AG04449 (cell line): ENCODE results near the gene LAMA2.
A peak's percentile ranks its signal among the peaks of the same experiment; 100 is the strongest.

Experiments used
- CTCF ChIA-PET: fragments of 350-600 bp; formaldehyde crosslinking; extraction: SDS; loops from one replicate; lab custom pipeline; 2021; ENCODE audit warnings: antibody characterized with exemption; lab: Yijun Ruan, JAX
- POLR2A ChIA-PET: fragments of 400-600, 350-600 bp; formaldehyde crosslinking; extraction: SDS; loops from one replicate; lab custom pipeline; 2020; ENCODE audit warnings: antibody characterized with exemption, inconsistent platforms; lab: Yijun Ruan, JAX
- DNase-seq: peaks from one replicate; pipeline ENCODE4 v3.0.0-alpha.2; 2010; ENCODE audit warnings: low read depth, low spot score
- H3K4me3 ChIP-seq: 2 replicates; pipeline ENCODE4 v1.5.1; 2011; ENCODE audit warnings: low read depth, mild to moderate bottlenecking, control low read depth, low read length
- TF ChIP-seq, protein P1 (sequence below): IDR thresholded peaks from one replicate; pipeline ENCODE4 v1.5.1; 2011; ENCODE audit warnings: mild to moderate bottlenecking, moderate library complexity, low read length, control low read depth, inconsistent platforms; ENCODE audit not compliant: insufficient read depth; ENCODE audit errors: missing control alignments

The LAMA2 gene

DNA sequence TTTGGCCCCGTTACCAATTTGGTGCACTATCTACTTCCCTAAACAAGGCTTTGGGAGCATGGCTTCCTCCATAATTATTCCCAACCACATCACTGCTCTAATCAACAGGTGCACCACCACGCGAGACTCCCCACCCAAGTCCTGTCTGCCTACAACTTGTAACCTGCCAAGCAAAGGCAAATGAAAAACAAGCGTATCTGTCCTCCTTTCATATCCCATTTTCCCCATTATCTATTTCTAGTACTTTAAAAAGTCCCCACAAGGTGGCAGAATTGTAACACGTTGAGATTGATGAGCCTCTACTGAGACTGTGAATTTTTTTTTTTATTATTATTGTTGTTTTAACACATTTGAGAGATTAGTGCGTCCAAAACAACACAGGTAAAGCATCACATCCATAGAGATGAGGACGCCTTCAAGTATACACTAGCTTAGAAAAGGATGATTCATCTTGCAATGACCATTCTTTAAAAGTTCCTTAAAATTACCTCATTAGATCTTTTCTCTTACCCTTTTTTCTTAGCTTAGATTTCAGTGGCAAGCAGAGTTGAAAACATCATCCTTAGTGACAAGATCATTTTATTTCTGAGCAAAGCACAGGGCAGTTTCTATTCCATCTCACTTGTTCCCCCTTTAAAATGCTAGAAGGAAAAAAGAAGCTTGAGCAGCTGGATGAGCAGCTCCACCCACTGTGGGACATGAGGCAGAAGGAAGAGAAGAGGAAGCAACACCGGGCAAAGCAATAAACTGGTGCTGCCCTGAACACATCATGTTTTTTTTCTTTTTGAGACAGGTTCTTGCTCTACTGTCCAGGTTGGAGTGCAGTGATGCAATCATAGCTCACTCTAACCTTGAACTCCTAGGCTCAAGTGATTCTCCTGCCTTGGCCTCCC, 616.3 kb downstream of the LAMA2 start:
- no peak overlapping the region for H3K4me3 ChIP-seq
- CTCF ChIA-PET: interaction anchor here (0.8 to 7.2 kb wide), 35 partner anchors 8 to 526 kb away, joined by 3 to 144 read pairs (median 4); partner anchors contain the start of gene ARHGAP18

DNA sequence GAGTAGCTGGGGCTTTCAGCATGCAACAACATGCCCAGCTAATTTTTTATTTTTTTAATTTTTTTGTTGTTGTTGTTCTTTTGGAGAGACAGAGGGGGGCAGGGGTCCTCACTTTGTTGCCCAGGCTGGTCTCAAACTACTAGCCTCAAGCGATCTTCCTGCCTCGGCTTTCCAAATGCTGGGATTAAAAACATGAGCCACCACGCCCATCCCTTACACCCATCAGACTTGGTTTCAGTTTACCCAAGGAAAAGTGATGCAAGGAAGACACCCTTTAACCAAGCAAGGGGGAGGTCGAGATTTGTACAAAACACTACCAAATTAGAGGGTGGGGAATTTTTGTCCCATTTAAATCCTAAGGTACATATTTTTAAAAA, 616.9 kb downstream of the LAMA2 start:
- ChIA-PET CTCF (interaction anchor here (0.8 to 7.2 kb wide), 33 partner anchors 9 to 525 kb away, joined by 3 to 144 read pairs (median 4); partner anchors contain the start of gene ARHGAP18), POLR2A (no interaction called here)
- TF ChIP-seq, protein P1, sequence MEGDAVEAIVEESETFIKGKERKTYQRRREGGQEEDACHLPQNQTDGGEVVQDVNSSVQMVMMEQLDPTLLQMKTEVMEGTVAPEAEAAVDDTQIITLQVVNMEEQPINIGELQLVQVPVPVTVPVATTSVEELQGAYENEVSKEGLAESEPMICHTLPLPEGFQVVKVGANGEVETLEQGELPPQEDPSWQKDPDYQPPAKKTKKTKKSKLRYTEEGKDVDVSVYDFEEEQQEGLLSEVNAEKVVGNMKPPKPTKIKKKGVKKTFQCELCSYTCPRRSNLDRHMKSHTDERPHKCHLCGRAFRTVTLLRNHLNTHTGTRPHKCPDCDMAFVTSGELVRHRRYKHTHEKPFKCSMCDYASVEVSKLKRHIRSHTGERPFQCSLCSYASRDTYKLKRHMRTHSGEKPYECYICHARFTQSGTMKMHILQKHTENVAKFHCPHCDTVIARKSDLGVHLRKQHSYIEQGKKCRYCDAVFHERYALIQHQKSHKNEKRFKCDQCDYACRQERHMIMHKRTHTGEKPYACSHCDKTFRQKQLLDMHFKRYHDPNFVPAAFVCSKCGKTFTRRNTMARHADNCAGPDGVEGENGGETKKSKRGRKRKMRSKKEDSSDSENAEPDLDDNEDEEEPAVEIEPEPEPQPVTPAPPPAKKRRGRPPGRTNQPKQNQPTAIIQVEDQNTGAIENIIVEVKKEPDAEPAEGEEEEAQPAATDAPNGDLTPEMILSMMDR: no peak
- H3K4me3 ChIP-seq: no peak overlapping the region
- no peak for DNase-seq

More for the DNA sequence above, 616.3 kb downstream of the LAMA2 start:
- POLR2A ChIA-PET: no interaction called here
- no peak for DNase-seq
- TF ChIP-seq, protein P1: peak; percentile 22

DNA sequence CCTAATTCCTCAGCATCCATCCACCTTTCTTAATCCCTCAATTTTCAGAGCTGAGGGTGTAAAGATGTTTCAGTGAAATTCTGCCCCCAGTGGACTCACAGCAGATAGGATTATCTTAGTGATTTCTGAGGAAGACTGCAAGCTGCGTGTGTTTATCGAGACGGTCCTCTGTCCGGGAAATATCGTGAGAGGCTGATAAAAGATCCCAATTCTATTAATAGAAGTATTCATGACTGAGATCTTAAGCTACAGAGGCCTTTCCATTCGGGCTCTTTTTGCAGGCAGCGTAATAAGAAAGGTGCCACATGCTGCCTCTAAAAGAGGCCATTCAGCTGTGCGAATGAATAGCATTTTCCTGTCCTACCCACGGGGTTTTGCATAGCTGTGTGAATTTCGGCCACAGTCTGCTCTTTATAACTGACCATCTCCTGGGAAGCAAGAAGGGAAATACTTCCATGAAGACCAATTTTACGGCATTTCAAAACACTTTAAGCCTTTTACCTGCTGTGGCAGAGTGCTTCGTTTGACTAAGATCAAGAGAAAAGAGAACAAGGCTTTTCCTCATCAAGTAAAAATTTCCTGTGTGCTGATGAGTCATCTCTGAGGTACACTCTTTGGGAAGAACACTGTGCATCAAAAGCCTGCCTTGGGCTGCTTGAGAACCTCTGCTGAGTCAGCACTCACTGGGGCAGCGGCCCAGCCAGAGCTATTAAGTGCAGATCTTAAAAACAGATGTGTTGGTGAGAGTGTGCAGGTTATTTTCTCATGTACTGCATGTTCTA, 618.2 kb downstream of the LAMA2 start:
- POLR2A ChIA-PET: interaction anchor here (1.2 kb wide), 1 partner anchor 90 kb away, joined by 4 read pairs; no protein-coding TSS in a partner anchor
- CTCF ChIA-PET: interaction anchor here (0.5 to 7.2 kb wide), 23 partner anchors 8 to 521 kb away, joined by 3 to 144 read pairs (median 5); no protein-coding TSS in a partner anchor
- TF ChIP-seq, protein P1: peak; percentile 15
- DNase-seq: peak; percentile 86
- H3K4me3 ChIP-seq: no peak overlapping the region

DNA sequence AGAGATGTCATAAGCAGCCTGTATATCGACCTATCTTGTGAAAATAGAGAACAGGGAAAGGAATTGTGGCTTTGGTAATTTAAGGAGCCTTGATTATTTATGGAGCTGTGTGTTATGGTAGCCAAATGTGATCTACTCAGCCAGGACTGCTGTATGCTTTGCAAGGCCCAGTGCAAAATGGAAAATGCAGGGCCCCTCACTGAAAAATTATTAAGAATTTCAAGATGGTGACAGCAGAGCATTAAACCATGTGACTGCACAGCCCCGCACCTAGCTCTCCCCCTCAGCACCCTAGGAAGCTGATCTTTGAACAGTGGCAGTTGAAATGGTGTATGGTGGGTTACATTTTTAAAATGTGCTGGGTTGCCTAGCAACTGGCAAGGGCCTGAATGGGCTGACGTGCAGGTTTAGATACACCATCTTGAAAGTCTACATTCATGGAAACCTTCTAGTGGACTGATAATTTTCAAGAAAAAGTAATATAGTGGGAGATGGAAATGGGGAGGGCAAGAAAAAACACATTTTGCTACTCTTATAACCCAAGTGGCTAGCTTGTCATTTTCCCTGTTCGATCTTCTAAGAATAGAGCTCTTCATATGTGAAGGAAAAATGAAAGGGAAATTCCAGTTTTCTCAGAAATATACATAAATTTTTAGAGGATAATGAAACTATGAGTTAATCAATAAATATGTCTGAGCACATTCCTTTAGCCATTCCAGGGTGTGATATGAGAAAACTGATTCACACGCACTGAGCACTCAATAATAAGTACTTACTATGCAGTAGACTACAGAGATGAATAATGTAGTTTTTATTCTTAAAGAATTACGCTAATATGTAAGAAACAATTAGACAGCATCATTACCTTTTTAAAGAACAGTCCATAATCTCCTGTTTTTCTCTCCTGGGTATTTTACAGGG, 619.1 kb downstream of the LAMA2 start:
- H3K4me3 ChIP-seq: no peak overlapping the region
- ChIA-PET POLR2A (interaction anchor here (1.2 kb wide), 1 partner anchor 89 kb away, joined by 4 read pairs; no protein-coding TSS in a partner anchor), CTCF (interaction anchor here (1.0 to 7.2 kb wide), 20 partner anchors 7 to 520 kb away, joined by 3 to 144 read pairs (median 7); no protein-coding TSS in a partner anchor)
- no peak for DNase-seq
- TF ChIP-seq, protein P1: no peak

DNA sequence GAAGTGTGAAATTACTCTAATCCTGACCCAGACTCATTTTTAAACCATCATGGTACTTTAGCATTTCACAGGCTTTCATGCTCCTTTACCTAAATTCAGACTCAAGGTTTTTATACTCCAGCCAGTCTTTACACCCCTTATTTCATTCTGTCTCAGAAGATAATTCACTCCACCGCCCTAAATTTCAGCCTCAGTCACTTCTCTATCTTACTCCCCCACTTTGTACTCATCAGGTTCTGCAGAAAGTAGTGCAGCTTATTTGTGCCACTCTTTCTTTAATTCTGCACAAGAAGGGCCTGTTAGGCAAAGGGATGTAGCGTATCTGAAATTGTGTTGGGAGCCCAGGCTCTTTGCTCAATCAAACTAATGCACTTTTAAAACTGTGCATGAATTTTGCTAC, 621.5 kb downstream of the LAMA2 start:
- CTCF ChIA-PET: interaction anchor here (0.8 to 7.1 kb wide), 3 partner anchors 9 to 93 kb away, joined by 3 to 95 read pairs (median 8); no protein-coding TSS in a partner anchor
- POLR2A ChIA-PET: no interaction called here
- TF ChIP-seq, protein P1: no peak

More for the DNA sequence above, 621.5 kb downstream of the LAMA2 start:
- H3K4me3 ChIP-seq: no peak overlapping the region
- no peak for DNase-seq
